PC-9 (cell line): Measurements from ENCODE around the gene NPIPB12.
"Not testable (repeated sequence)": the region's sequence is repeated elsewhere in the genome, so short reads cannot be mapped to it uniquely, and the experiment has no call there.

Experiments used
- CTCF ChIP-seq: fragments of 200-600 bp; sonication (generic); conservative IDR thresholded peaks from 2 replicates; pipeline ENCODE4 v1.6.1; 2017; ENCODE audit warnings: mixed run types, antibody characterized with exemption, mild to moderate bottlenecking, moderate library complexity
- EZH2 ChIP-seq: fragments of 200-600 bp; sonication (generic); IDR thresholded peaks from 2 replicates; pipeline ENCODE4 v1.8.0; 2017; ENCODE audit warnings: antibody characterized with exemption, low read depth

GRCh38 chr16:29454269-29454668 lies 51.9 kb downstream of the NPIPB12 start, which contains the start of the genes BOLA2 and SLX1B:
- not testable (repeated sequence) for TF ChIP-seq CTCF, EZH2
